NCI-H524 treated with DMSO at 0.1 percent for 48 hours (cell line): ENCODE results near the gene DYNLL1.
A peak's percentile ranks its signal among the peaks of the same experiment; 100 is the strongest.
"Not testable (repeated sequence)": the region's sequence is repeated elsewhere in the genome, so short reads cannot be mapped to it uniquely, and the experiment has no call there.

ENCODE experiments used
- DNase-seq: peaks from one replicate; lab custom pipeline; 2025; lab: John Stamatoyannopoulos, UW

The DYNLL1 gene

DNA sequence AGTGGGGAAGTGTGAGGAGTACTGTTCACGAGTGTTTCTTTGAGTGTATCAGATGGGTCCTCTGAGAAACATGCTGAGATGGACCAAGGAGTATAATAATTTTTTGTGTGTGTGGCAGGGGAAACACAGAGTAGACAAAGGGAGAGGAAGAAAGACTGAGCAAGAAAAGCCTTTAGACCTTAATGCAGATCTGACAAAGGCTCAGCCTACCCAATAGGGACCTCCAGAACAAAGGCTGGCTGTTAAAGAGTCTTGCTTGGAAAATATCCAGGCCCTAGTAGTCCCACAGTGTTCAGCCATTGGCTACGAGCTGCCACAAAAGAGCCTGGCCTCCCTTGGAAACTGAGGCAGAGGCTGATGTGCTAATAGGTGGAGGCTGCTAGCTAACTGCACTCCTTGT is 19.6 kb downstream of the DYNLL1 start:
- no peak for DNase-seq

DNA sequence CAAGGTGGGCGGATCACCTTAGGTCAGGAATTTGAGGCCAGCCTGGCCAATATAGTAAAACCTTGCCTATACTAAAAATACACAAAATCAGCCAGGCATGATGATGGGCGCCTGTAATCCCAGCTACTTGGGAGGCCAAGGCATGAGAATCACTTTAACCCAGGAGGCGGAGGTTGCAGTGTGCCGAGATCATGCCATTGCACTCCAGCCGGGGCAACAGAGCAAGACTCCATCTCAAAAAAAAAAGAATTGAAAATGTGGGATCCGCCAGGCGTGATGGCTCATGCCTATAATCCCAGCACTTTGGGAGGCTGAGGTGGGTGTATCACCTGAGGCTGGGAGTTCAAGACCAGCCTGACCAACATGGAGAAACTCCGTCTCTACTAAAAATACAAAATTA is 23.4 kb downstream of the DYNLL1 start:
- not testable (repeated sequence) for DNase-seq

DNA sequence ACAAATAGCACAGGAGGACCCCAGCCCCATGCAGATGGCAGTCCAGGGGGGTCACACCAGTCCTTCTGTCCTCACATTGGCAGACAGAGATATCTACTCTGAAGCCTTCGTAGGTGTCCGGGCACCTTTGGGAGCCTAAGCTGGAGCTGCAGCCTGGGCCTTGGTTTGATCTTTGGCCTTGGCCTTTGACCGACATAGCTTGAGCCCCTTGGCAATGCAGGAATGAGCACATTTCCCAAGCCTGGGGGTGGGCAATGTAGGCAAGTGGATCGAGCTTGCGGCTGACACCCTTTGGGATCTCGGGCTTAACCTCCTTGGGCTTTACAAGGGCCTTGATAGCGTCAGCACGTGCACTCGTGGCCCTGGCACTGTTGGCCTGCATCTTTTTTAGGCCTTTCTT is 26.7 kb downstream of the DYNLL1 start:
- DNase-seq, result no peak

DNA sequence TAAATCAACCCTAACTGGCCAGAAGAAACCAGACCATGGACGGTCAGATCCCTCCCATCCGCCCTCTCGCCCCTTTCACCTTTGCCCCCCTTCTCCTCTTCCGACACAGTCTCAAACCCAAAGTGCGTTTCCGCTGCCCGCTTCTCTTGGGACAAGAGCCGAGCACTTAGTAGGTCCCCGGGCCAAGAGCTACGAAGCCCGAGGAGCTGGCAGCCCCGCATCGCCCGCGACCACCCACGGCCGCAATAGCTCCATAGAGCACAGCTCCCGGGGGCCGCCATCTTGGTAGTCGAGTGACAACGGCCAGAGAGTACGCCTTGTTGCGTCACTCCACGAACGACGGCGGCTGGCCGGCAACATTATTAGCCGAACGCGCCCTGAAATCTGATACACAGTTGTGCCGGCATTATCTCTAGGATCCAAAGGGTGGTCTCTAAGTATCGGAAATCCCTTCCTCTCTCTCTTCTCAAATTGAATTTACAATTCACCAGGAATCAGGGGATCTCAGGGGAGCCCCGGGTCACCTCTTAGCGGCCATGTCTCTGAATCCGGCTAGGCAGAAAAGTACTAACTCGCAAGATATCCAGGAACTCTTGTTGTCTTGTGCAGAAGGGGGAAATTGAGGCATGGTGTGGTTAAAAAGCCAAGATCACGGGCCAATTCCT is 33.1 kb downstream of the DYNLL1 start, which contains the start of gene COQ5:
TSS of gene COQ5 (minus strand) at position 298 of the 665 bp plus-strand sequence. CDS start at position 281, 17 bp downstream.
- peak; percentile 52 for DNase-seq

DNA sequence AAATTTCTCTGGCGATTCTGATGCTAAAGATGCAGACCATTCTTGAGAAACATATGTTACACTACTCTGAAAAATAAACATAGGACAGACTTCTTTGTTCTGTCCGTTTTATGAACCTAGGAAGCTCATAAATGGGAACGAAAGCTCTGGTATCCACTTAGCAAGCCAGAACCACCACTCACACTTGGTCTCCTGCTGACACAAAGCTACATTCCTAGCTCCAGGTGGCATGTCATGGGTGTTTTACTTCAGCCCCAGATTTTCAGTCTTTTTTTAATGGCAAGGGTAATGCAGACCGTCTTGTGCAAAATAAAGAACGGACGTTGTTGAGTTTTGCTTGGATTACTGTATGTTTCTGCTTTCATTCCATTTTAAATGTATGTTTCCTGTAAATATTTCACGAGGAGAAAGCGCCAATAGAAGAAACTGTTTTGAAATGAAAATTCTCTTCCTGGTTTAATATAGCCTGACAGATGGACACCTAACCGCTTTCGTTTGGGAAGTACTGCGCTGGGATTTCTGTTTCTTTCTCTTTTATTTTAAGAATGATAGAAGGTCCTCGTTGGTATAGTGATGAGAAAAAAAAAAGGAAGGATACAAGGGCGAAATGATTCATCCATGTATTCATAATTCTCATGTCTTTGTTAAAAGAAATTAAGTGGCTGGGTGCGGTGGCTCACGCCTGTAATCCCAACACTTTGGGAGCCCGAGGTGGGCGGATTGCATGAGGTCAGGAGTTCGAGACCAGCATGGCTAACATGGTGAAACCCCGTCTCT is 33.9 kb downstream of the DYNLL1 start:
- peak; percentile 37 for DNase-seq

DNA sequence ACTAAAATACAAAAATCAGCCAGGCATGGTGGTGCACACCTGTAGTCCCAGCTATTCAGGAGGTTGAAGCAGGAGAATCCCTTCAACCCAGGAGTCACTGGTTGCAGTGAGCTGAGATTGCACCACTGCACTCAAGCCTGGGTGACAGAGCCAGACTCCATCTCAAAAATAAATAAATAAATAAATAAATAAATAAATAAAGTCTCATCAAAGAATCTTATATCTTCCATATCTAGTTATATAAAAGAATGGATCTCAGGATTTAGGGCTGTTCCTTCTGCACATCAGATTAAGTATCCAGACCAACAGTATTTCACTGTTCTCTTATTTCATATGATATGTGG is 34.5 kb downstream of the DYNLL1 start:
- DNase-seq, result not testable (repeated sequence)

DNA sequence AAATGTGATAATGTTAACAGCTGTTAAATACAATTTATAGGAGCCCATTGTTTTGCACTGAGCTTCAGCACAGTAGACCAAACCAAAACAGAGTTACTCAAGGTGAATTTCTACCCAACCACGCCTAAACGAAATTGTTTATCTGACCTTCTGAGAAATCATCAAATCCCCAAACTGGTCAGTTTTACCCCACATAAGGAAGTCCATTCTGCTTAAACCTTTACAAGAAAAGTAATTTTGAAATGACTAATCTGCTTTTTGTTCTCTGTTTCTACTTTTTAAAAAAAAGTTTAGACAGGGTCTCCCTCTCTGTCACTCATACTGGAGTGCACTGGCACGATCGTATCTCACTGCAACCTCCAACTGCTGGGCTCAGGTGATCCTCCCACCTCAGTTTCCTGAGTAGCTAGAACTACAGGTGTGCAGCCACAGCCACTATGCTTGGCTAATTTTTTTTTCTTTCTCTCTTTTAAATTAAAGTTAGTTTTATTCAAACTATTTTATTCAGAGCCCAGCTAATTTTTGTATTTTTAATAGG is 36.9 kb downstream of the DYNLL1 start:
- DNase-seq, result no peak

DNA sequence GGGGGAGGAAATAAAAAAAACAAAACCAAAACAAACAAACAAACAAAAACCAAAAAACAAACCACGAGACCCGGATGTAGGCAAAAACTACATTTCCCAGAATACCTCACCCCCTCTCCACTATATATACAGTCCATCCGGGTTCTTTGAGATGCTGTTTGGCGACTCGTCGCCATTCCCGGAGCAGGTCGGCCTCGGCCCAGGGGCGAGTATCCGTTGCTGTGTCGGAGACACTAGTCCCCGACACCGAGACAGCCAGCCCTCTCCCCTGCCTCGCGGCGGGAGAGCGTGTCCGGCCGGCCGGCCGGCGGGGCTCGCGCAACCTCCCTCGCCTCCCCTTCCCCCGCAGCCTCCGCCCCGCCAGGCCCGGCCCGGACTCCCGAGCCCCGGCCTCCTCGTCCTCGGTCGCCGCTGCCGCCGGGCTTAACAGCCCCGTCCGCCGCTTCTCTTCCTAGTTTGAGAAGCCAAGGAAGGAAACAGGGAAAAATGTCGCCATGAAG is 38.3 kb downstream of the DYNLL1 start, which contains the start of gene RNF10:
TSS of gene RNF10 (plus strand) at position 154 of the 500 bp plus-strand sequence. CDS start 456 bp downstream, outside the sequence.
- DNase-seq, result peak; percentile 64

DNA sequence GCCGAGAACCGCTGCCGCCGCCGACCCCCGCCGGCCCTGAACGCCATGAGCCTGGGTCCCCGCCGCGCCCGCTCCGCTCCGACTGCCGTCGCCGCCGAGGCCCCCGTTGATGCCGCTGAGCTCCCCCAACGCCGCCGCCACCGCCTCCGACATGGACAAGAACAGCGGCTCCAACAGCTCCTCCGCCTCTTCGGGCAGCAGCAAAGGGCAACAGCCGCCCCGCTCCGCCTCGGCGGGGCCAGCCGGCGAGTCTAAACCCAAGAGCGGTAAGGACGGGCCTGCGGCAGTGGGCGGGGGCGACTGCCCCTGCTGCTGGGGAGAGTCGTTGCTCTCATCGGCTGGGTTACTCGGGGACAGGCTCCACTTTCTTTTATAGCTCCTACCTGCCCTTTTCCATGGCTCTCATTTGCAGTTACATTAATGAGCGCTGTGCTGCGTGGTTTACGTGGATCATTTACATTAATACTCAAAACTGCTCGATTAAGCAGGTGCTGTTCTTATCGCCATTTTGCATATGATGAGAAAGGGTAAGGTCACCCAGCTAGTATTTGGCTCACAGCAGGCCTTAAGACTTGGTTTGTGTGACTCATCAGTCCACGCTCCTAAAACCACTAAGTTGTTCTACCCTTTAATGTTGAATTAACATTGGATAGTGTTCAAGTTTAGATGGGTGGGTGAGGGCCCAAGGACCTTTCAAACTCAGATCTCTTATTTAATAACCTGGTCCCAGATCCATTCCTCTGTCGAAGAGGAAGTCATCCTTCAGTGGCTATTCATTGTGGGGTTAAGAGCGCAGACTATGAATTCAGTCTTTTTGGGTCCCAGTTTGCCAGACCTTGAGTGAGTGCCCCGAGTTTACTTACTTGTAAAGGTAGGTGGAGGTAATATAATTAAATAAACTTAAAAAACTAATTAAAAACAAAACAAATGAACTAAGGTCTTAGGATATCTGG is 39.1 kb downstream of the DYNLL1 start:
- DNase-seq, result no peak

DNA sequence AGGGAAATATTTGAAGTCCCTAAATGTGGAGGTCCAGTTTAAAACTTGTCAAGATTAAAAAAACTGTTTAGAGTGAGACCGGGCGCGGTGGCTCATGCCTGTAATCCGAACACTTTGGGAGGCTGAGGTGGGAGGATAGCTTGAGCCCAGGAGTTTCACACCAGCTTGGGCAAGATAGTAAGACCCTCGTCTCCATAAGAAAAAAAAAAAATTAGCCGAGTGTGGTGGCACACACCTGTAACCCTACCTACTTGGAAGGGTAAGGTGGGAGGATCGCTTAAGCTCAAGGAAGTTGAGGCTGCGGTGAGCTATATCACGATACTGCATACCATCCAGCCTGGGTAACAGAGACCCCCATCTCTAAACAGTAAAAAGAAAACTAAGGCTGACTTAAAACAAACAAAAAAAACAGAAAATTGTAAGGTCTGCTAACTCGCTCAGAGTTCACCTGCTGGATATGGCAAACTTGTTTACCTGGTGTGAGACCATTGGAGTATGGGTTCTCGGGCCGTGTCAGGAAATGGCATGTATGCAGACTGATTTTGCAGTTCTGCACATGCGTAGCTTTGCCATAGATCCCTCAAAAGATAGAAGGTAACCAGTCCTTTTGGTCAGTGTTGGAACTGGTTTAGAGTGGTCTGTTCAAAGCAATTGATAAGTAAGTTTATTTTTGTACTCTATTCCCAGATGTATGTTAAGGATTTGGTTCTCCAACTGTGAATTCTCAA is 40.3 kb downstream of the DYNLL1 start:
- no peak for DNase-seq

DNA sequence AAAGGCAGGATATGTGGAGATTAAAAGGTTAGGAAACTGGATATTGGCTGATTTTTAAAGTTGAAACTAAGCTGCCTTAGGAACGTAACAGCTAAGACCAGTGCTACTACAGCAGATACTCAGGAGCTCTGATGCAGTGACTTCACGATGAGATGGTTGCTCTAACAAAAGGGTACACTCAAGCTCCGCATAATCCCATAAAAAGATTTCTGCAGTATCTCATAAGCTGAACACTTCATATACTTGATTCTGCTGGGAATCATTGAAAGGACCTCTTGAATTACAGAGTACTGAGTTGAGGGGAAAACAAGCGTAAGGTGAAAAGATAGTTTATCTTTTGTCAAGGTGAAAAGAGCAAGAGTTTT is 41.9 kb downstream of the DYNLL1 start:
- no peak for DNase-seq

DNA sequence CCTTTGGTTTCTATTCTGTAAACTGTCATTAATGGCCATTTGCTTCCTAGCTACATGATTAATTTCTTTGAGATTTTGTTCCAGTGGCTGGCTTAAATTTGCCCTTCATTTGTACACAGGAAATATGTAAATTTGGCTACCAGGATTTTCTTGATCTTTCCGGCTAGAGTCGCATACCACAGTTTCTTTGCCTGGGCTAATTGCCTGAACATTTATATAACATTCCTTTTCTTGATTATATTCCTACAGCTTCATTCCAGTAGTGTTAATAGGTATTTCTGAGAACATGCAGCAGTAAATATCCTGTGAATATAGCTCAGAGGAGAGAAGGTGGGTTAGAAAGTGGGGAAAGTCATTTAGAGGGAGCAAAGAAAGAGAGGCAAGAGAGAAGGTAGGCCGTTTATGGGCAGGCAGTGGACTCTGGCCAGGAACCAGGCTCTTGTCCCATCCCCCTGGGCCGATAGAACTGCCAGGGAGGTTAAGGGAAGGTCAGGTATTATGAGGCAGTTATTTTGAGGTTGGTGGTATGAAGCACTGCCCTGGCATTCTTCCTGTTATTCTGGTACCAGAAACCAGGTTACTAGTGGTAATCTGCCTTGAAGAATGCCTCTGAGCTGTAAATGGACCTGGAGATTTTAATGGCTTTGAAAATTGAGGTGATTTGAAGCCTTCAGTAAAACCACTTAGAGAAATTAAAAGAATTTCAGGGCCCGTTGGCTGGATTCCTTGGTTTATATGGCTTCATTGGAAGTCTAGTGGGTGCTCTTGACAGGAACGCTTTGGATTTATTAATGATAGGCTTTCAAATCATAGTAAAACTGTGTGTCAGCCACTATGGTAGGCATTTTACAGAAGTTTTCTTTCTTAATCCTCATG is 42.6 kb downstream of the DYNLL1 start:
- no peak for DNase-seq

DNA sequence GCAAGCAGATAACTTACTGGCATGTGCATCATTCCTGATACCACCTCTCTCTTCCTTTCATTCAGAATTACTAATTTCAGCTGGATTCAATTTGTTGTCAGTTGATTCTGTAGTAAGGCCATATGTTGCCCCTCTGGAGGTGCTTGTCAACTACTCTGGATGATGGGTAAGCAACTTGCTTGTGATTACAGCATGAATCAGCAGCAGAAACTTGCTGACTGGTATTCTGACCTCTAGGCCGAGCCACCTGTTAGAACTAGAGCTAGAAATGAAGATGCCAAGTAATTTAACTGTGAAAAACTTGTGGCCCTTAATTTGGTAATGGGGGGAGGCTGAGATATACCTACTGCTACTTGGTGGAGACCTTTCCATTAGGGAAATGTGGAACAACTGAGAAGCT is 43.4 kb downstream of the DYNLL1 start:
- DNase-seq, result no peak

DNA sequence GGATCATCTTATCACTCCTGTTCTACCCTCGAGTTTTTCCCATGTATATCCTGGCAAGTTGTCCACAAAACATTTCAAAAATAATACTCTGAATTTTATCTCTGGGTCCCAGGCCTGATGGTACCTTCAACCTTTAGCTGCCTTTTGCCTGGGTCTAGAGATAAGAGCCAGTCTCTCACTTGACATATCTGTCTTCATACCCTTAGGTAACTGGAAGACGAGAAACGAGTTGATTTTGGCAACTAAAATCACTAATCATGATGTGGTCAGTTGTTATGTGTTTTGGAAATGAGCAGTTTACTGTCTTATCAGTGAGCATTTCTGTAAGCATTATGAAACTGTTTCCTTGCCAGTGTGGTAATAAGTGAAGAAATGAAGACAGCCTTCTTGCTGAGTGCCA is 44.5 kb downstream of the DYNLL1 start:
- DNase-seq, result no peak

DNA sequence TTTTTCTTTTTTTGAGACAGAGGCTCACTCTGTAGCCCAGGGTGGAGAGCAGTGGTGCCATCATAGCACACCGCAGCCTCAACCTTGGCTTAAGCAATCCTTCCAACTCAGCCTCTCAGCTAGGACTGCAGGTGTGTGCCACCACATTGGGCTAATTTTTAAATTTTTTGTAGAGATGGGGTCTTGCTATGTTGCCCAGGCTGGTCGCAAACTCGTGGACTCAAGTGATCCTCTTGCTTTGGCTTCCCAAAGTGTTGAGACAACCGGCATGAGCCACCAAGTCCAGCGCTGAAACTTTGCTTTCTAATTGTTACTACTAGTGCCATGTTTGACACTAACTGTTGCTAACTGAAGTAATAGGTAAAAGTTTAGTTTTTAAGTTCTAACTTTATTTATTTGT is 46.3 kb downstream of the DYNLL1 start:
- no peak for DNase-seq

DNA sequence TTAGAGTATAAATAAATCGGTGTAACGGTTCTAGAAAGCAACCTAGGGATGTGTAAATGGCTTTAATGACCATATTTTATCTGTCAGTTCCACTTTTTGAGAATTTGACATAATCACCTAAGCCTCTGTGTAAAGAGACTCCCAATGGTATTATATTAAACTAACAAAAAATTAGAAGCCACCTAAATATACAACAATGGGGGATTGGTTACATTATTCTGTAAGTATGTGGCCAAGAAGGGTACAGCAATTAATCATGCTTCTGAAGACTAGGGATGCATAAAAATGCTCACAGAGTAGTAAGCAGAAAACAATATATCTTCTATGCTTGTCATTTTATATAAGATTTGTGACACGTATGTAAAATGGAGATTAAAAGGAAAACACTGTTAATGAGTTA is 48.8 kb downstream of the DYNLL1 start:
- no peak for DNase-seq

DNA sequence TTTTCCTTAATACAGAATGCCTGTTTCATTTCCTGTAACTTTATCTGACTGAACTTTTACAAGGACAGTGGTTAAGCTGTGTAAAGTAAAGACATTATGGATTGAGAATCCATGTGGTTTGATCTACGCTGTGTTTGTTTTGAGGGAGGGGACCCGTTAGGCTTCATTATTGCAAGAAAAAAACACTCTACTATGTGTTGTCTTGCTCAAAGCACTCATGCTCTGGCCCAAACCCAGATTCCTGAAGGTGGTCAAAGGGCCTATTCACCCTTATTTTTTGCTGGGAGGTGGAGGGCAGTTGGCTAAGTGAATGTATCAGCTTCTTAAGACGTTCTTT is 50.1 kb downstream of the DYNLL1 start:
- no peak for DNase-seq
